ENCODE measurements around the gene TMEM127.

DNA sequence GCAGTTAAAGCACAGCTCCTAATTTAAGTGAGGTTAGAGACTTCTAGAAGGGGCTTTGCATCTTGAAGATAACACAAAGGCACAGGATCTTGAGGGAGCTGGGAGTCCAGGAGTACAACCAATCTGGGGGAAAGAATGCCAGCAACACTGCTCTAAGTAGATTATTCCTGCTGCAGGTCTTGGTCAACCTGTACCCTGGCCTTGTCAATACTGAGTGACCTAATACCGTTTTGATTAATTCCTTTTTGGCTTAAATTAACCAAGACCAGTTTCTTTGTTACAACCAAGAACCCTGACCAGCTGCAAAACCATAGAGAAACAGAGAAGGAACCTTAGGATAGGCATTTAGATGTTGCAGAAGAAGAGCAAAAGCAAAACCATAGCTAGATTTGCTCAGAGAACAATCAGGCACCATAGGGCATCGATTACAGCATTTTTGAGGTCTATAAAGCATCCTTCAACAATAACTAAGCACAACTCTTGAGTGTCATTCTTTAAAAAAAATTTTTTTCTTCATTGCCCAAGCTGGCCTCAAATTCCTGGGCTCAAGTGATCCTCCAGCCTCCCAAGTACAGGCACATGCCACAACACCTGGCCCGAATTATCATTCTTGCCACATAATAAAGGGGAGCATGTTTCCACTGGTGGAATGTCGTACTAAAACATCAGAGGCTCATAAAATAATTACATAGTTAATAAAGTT, 63.5 kb downstream of the TMEM127 start:
- TF ChIP-seq SUZ12 (IDR thresholded peaks at IDR 0.05; ENCODE audit: extremely low read depth, insufficient read depth, insufficient read length), result no peak
- TF ChIP-seq ZNF274 (IDR thresholded peaks at IDR 0.05; ENCODE audit: low read depth, low read length), result no peak
- no peak for TF ChIP-seq YY1 (IDR thresholded peaks at IDR 0.05; ENCODE audit: insufficient read depth, insufficient read length)

Measured in NT2/D1 (cell line).